WTC11 (cell line): ENCODE measurements around the gene GPR84.

ENCODE experiments used
- NR1H2 ChIP-seq: sonication (generic); formaldehyde crosslinking; IDR thresholded peaks from 2 replicates; pipeline ENCODE4 v1.9.0; 2021; ENCODE audit warnings: mild to moderate bottlenecking, moderate library complexity, missing genetic modification reagents
- ZNF138 ChIP-seq: sonication (generic); formaldehyde crosslinking; conservative IDR thresholded peaks from 2 replicates; pipeline ENCODE4 v1.8.1; 2022; ENCODE audit warnings: mild to moderate bottlenecking, moderate library complexity, missing genetic modification reagents
- TF ChIP-seq, protein P1 (sequence below): sonication (generic); formaldehyde crosslinking; IDR thresholded peaks from 2 replicates; pipeline ENCODE4 v1.8.0; 2022; ENCODE audit warnings: mild to moderate bottlenecking, missing genetic modification reagents
- TF ChIP-seq, protein P2 (sequence below): sonication (generic); formaldehyde crosslinking; IDR thresholded peaks from 2 replicates; pipeline ENCODE4 v1.8.0; 2022; ENCODE audit warnings: mild to moderate bottlenecking, missing genetic modification reagents
- TF ChIP-seq, protein P3 (sequence below): fragments of 200-600 bp; IDR thresholded peaks from 2 replicates; pipeline ENCODE4 v1.8.0; 2022; ENCODE audit warnings: antibody characterized with exemption
- TF ChIP-seq, protein P4 (sequence below): sonication (generic); formaldehyde crosslinking; IDR thresholded peaks from 2 replicates; pipeline ENCODE4 v1.8.1; 2022; ENCODE audit warnings: missing genetic modification reagents, borderline replicate concordance

DNA sequence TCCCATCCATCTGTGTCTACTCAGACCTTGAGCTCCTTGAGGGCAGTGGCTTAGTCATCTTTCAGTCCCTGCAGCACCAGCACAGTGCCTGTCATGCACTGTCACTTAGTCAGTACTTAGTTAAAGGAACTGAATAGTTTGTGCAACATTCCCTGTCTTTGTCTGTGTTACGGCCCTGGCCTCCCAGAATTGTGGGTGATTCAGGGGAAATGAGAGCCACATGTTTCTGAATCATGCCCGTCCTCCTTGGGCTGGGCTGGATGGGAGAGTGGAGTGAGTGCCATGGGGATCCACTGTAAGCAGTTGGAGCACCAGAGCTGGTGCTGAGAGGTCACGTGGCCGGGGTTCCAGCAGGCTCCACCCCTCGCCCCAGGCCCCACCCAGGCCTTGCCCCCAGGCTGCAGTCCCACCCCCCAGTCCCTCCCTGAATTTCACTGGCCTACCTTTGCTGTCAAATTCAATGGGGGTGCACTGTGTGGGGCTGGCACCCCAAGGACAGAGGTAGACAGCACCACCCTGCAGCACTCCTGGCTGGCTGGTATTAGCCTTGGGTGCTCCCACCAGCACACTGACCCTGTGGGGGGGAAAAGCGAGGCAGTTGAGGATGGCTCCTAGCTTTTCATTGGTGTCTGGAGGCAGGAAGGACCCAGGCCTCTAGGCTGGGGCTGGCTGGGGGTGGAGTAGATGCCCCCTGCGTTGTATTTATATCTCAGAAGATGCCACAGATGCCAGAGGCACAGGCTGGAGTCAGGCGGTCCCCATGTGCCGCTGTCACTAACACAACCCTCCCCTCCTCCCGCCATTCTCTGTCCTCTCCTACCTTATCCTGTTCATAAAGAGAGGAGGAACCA is 47.3 kb upstream of the GPR84 start:
- no peak for TF ChIP-seq ZNF138 (CRISPR knock-in tag)
- TF ChIP-seq, protein P1, sequence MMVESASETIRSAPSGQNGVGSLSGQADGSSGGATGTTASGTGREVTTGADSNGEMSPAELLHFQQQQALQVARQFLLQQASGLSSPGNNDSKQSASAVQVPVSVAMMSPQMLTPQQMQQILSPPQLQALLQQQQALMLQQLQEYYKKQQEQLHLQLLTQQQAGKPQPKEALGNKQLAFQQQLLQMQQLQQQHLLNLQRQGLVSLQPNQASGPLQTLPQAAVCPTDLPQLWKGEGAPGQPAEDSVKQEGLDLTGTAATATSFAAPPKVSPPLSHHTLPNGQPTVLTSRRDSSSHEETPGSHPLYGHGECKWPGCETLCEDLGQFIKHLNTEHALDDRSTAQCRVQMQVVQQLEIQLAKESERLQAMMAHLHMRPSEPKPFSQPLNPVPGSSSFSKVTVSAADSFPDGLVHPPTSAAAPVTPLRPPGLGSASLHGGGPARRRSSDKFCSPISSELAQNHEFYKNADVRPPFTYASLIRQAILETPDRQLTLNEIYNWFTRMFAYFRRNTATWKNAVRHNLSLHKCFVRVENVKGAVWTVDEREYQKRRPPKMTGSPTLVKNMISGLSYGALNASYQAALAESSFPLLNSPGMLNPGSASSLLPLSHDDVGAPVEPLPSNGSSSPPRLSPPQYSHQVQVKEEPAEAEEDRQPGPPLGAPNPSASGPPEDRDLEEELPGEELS (CRISPR knock-in tag) = no peak
- TF ChIP-seq, protein P2, sequence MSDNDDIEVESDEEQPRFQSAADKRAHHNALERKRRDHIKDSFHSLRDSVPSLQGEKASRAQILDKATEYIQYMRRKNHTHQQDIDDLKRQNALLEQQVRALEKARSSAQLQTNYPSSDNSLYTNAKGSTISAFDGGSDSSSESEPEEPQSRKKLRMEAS = no peak
- TF ChIP-seq, protein P3, sequence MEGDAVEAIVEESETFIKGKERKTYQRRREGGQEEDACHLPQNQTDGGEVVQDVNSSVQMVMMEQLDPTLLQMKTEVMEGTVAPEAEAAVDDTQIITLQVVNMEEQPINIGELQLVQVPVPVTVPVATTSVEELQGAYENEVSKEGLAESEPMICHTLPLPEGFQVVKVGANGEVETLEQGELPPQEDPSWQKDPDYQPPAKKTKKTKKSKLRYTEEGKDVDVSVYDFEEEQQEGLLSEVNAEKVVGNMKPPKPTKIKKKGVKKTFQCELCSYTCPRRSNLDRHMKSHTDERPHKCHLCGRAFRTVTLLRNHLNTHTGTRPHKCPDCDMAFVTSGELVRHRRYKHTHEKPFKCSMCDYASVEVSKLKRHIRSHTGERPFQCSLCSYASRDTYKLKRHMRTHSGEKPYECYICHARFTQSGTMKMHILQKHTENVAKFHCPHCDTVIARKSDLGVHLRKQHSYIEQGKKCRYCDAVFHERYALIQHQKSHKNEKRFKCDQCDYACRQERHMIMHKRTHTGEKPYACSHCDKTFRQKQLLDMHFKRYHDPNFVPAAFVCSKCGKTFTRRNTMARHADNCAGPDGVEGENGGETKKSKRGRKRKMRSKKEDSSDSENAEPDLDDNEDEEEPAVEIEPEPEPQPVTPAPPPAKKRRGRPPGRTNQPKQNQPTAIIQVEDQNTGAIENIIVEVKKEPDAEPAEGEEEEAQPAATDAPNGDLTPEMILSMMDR = no peak
- no peak for TF ChIP-seq NR1H2 (CRISPR knock-in tag)
- TF ChIP-seq, protein P4, sequence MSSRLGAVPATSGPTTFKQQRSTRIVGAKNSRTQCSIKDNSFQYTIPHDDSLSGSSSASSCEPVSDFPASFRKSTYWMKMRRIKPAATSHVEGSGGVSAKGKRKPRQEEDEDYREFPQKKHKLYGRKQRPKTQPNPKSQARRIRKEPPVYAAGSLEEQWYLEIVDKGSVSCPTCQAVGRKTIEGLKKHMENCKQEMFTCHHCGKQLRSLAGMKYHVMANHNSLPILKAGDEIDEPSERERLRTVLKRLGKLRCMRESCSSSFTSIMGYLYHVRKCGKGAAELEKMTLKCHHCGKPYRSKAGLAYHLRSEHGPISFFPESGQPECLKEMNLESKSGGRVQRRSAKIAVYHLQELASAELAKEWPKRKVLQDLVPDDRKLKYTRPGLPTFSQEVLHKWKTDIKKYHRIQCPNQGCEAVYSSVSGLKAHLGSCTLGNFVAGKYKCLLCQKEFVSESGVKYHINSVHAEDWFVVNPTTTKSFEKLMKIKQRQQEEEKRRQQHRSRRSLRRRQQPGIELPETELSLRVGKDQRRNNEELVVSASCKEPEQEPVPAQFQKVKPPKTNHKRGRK (CRISPR knock-in tag) = no peak
